NCI-H82 treated with DMSO at 0.1 percent for 48 hours (cell line): ENCODE results near the gene CEL.
"Not testable (repeated sequence)": the region's sequence is repeated elsewhere in the genome, so short reads cannot be mapped to it uniquely, and the experiment has no call there.

Experiments used
- DNase-seq: peaks from one replicate; lab custom pipeline; 2025; ENCODE audit not compliant: unreplicated experiment; lab: John Stamatoyannopoulos, UW

CEL gene

DNA sequence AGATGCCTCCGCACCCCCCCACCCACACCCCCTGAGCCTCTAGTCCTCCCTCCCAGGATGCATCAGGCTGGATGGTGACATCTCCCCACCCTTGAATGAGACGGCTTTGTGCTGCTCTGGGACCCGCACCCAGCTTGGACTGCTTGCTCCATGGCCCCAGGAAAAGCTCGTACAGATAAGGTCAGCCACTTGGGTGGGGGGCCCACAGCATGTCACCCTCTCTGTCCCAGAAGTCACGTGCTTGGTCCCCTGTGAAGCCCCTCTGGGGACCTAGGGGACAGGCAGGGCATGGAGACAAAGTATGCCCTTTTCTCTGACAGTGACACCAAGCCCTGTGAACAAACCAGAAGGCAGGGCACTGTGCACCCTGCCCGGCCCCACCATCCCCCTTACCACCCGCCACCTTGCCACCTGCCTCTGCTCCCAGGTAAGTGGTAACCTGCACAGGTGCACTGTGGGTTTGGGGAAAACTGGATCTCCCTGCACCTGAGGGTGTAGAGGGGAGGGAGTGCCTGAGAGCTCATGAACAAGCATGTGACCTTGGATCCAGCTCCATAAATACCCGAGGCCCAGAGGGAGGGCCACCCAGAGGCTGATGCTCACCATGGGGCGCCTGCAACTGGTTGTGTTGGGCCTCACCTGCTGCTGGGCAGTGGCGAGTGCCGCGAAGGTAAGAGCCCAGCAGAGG, 20.3 kb downstream of the CEL start:
- not testable (repeated sequence) for DNase-seq

DNA sequence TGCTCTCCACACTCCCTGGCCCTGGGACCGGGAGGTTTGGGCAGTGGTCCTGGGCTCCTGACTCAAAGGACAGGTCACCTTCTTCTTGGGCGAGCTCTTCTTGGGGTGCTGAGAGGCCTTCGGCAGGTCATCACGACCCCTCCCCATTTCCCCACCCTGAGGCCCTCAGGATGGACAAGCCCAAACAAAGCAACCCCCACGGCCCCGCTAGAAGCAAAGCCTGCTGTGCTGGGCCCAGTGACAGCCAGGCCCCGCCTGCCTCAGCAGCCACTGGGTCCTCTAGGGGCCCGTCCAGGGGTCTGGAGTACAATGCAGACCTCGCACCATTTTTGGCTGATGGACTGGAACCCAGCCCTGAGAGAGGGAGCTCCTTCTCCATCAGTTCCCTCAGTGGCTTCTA, 21.9 kb downstream of the CEL start:
- not testable (repeated sequence) for DNase-seq

DNA sequence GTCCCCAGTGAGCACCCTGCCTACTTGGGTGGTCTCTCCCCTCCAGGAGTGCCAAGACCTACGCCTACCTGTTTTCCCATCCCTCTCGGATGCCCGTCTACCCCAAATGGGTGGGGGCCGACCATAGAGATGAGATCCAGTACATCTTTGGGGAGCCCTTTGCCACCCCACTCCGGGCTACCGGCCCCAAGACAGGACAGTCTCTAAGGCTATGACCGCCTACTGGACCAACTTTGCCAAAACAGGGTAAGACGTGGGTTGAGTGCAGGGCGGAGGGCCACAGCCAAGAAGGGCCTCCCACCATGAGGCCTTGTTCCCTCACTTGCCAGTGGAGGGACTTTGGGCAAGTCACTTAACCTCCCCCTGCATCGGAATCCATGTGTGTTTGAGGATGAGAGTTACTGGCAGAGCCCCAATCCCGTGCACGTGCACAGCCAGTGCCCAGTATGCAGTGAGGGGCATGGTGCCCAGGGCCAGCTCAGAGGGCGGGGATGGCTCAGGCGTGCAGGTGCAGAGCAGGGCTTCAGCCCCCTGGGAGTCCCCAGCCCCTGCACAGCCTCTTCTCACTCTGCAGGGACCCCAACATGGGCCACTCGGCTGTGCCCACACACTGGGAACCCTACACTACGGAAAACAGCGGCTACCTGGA, 24.6 kb downstream of the CEL start:
- not testable (repeated sequence) for DNase-seq

DNA sequence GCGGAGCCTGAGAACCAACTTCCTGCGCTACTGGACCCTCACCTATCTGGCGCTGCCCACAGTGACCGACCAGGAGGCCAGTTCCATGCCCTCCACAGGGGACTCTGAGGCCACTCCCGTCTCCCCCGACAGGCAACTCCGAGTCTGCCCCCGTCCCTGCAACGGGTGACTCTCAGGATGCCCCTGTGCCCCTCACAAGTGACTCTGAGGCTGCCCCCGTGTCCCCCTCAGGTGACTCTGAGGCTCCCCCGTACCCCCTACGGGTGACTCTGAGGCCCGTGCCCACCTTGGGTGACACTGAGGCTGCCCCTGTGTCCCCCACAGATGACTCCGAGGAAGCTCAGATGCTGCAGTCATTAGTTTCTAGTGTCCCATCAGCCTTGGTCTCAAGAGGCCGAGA, 25.1 kb downstream of the CEL start:
- no peak for DNase-seq

DNA sequence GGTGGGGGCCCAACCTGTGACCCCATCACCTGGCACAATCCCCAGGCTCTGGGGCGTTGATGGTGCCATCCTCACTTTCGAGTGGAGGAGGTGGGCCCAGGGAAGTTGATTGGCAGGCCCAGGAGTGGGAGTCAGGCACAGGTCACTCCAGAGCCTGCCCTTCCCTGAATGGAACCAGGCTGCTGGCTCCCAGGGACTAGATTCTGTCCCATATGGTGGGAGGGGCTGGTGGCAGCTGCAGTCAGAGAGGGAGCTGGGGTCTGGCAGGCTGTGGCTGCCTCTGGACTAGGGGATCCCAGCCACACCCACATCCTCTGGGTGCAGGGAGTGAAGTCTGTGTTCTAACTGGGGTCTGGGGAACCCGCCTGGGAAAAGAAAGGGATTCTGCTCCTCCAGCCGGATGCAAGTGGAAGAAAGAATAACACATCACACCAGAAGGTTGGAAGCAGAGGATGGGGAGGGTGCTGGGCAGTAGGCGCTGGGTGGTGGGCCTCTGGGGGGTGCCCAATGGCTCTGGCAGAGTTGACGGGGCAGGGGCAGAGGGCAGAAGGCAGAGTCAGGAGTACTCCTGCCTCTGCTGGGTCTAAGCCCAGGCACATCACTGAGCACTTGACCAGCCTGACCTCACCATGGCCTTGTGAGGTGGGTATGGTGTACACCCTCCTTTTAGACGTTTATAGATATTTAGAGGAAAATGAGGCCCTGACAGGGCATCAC, 25.8 kb downstream of the CEL start:
- no peak for DNase-seq

DNA sequence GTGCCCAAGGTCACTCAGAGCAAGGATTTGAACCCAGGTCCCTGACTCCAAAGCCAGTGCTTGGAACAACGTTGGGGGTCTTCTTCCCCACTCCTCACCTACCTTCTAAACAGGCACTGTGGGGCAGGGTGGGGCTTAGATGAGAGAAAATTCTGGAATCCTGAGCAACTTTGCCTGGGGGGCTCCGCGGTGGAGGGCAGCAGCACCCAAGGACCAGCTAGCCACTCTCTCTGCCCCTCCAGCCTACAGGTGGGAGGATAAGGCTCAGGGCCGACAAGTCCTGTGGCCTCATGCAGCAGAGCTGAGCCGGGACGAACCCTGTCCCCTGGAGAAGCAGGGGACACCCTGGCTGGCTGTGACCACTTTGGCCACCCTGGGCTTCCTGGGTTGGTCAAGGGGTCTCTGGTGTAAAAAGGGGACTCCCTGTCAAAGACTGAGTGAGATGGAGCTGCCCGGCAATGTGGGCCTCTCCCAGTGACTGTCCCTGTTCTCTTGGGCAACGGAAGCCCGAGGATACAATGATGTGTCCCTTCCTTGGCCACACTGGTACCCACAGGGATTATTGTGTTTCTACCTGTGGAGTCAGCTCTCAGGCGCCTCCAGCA, 26.5 kb downstream of the CEL start:
- DNase-seq, result no peak

DNA sequence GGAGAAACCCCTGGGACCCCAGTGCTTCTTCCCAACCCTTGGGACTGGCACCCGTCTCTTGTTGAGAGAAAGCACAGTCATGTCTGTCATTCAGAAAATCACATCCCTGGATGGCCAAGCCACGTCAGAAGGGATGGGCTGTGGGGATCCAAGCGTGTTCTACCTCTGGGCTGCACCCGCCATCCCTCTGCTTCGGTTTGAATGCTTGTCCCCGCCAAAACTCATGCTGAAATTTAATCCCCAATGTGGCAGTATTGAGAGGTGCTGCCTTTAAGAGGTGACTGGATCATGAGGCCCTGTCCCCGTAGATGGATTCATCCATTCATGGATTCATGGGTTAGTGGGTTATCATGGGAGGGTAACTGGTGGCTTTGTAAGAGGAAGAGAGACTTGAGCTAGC, 27.0 kb downstream of the CEL start:
- DNase-seq, result no peak

DNA sequence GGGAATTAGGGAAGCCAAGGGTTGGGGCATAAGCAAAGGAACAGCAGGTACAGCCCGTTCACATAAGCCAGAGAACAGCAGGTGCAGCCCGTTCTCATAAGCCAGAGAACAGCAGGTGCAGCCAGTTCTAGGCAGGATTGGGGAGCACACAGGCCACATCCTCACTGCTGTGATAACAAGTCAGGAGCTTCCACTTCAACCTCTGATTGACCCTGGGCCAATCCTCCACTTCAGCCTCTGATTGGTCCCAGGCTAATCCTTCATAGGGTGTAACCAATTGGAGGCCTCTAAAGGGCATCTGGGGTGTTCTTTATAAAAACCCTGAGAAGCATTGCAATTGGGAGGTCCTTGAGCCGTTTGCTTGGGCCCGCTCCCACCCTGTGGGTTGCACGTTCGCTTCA, 27.5 kb downstream of the CEL start:
- peak; percentile 8 for DNase-seq

DNA sequence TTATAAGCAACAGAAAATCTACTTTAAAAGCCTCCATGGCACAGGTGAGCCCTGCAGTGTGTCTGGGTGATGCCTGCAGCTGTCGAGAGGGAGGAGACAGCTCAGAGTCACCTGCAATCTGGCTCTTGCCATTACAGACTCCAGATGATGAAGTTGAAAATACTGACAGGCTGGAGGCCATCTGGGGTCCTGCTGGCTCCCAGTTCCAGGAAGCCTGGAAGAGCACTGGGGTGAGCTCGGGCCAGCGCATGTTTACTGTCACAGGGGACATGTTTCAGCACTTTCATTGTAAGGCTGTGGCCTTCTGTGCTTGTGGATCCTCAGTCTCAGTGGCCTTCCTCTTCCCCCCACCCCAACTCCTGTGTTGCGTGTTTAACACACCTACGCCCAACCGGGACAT, 28.4 kb downstream of the CEL start:
- no peak for DNase-seq

DNA sequence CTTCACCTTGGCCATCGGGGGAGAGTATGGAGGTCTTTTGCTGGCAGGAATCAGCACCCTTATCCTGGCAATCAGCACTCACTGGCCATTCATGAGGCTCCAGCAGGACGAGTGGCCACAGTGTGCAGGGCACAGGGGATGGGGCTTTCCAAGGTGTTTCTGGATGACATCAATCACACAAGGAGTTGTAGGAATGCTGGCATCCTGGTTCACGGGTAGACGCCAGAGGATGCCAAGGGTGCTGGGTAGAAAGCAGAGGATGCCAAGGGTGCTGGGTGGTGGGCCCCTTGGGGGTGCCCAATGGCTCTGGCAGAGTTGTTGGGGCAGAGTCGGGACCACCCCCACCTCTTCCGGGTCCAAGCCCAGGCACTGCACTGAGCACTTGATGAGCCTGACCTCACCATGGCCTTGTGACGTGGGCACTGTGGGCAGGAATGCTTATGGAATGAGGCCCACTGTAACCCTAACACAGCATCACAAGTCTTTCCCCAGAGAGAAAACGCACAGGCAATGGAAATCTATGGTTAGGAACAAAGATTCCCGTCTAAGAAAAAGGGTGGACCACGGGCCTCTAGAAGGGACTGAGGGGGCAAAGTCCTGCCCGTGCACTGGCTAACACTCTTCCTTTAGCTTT, 29.1 kb downstream of the CEL start:
- DNase-seq, result no peak

DNA sequence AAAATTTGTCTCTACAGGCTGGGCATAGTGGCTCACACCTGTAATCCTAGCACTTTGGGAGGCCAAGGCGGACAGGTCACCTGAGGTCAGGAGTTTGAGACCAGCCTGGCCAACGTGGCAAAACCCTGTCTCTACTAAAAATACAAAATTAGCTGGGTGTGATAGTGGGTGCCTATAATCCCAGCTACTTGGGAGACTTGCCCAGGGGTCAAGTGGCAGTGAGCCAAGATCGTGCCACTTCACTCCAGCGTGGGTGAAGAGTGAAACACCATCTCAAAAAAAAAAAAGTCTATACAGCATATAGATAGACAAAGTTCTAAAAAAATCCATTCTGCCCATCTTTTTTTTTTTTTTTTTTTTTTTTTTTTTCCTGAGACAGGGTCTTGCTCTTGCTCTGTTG, 32.6 kb downstream of the CEL start:
- not testable (repeated sequence) for DNase-seq

DNA sequence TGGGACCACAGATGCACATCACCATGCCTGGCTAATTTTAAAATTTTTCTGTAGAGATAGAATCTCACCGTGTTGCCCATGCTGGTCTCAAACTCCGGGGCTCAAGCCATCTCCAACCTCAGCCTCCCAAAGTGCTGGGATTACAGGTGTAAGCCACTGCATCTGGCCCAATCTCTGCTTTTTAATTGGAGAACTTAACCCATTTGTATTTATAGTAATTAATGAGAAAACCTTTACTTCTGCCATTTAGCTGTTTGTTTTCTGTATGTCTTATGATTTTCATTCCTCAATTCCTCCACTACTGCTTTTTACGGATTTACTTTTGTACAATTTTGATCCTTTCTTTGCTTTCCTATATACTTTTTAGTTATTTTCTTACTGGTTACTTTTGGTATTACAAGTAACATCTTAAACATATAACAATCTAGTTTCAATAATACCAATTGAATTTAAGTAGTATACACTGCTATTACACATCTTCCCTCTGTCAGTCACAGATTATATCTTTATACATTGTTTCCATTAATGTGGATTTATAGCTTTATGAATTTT, 33.1 kb downstream of the CEL start:
- DNase-seq, result no peak

DNA sequence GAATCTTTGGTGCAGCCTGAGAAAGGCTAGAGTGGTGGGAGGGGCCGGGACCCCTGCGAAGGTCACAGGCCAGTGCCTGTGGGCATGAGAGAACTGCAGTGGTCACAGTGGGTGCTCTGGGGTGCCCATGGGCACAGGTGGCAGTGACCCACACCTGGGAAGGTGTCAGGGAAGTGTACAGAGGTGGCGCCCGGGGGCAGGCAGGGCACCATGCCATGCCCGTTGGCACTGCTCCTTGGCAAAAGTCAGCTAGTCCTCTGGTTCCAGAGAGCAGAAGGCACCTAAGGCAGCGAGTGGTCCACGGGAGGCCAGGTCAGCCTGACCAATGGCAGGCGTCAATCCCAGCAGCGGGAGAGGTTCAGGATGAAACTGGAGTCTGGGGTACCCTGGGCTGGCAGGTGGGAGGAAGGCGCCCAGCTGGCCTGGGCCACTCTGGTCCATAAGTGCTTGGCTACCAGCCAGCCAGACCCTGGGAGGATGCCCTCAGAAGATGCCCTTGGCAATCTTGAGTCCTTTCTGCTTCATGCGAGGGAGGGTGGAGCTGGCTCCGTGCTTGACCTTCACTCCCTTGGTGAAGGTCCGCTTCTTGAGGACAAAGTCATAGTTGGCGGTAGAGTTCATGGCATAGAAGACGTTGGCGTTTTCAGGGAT, 36.4 kb downstream of the CEL start:
- DNase-seq, result no peak

DNA sequence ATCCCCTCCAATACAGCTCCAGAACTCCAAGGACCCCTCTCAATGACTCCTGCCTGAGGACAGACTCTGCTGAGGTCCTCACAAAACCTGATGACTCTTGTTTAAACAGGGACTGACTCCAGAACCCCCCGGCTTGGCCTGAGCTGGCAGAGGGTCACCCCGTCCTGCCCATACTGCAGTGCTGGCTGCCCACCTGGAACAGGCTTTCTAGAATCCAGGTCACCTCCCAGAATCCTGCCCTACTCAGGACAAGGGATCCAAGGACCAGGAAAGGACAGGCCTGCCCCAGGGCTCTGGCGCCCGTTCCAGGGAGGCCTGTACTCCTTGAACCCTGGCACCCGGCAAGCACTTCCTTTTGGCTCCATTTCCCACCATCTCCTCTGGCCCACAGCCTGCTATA, 37.1 kb downstream of the CEL start:
- DNase-seq, result no peak

DNA sequence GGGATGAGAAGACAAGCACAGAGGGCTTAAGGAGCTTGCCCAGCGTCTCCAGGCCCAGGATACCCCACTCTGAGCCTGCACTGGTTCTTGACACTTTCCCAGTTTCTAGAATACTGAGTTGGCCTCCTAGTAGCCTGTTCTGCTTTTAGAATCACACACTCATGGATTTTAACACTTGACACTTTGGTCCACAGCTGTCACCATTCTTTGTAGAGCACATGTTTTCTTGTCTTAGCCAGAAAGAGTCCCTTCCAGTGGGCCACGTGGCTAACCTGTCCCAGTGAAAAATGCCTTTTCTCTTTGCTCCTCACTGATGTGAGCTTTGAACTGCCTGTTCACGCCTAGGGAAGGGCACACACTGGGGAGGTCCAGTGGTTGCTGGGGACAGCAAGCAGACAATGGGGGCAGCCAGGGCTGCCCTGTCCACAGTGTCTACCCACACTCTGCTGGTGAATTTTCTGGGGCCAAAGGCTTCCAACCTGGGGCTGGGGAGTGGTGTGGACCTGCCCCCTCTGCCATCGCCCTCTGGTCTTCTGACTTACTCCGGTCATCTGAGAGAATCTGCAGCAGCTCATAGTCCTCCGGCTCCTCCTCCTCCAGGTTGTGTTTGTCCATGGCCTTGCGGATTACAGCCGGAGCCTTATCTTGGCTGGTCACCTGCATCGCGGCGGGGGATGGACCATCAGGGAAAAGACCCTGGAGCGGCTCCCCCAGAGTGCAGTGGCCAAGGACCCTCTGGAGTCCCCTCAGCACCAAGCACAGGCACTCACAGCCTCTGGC, 38.1 kb downstream of the CEL start:
- DNase-seq, result no peak

DNA sequence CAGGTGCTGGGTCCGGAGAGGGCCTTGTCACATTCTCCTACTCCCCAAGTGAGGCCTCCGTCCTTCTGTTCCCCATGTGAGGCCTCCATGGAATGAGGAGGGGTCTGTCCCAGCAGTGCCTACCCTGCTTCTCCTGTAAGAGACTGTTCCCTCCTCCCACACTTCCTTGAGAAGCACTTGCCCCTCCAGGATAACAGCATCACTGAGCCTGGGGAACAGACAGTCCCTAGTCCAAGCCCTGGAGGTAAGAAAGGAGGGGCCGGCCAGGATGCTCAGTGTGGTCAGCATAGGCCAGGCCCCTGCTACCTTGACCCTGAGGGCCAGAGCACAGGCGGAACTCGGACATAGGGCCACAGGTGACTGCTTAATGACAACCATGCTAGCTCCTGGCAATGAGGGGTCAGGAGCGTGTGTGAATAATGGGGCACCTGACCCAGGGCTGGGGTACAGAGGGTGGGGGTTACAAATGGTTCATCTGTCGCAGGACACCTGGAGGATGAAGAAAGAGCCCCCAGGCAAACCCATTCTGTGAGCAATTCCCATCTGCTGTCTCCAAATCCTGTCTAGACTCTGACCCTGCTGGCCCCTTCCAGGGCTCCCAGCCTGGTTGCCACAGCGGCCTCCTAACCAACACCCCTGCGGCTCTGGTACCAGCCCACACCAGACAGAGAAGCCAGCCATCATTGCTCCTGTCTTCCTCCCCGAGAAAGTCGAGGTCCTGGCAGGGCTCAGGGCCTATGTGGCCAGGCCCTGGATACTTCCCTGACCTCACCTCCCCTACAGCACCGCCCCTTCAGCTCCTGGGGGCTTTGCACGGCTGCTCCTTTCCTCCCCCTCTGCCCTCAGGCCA, 39.0 kb downstream of the CEL start:
- no peak for DNase-seq

DNA sequence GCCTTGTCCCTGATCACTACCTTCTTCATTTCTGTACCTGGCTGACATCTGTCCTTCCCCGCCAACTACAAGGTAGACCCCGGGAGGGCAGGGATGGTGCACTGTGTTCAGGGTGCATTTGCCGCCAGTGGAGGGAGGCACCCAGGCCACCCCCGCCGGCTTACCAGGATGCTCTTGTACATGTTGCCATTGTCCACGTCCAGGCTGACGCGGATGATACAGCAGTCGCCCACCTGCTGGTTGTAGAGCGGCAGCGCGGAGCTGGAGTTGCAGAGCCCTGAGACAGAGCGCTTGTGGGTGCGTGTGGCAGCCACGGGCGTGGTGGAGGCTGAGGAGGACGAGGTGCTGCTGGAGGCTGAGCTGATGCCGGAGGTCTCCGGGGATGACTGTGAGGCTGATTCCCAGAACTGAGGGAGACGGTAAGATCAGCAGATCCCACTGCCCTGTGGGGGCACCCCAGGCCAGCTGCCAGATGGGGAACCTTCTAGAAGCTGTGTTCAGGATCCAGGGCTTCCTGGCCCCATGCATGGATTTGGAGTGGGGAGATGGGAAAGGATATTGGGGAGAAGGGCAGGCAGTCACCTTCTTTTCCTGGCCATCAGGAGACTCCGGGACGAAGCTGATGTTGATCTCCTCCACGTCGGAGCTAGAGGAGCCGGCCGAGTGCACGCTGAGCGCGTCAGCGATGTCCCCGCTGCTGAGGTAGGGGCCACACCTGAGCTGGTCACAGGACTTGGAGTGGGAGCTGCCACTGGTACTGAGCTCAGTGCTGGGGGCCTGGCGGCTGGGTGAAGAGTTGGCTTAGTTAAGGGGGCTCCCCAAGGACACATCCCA, 39.8 kb downstream of the CEL start:
- DNase-seq, result no peak
